Esophagus muscularis mucosa (tissue), 4 donors: Measurements from ENCODE around the gene TMEM115. TPM values are rescaled to one million over a fixed set of nuclear protein-coding genes. Genes with fewer than 3 reads are reported as not detected.

Experiments used
- DNase-seq: peaks from one replicate; pipeline ENCODE4 v3.0.0-alpha.2; 2017; ENCODE audit errors: extremely low spot score
- H3K27ac ChIP-seq, 4 donors: fragments of 200-600 bp; sonication (generic); replicated peaks in 1 of 4; 1 replicate in 3 of 4; 2 replicates in 1 of 4; pipeline ENCODE4 v1.5.1; 2016 to 2019; ENCODE audit warnings: mild to moderate bottlenecking in 1 of 4
- H3K27me3 ChIP-seq, 4 donors: fragments of 200-600 bp; sonication (generic); one replicate each; pipeline versions ENCODE4 v1.5.1 to v1.6.0; 2016 to 2019
- H3K36me3 ChIP-seq, 4 donors: fragments of 200-600 bp; sonication (generic); one replicate each; pipeline ENCODE4 v1.5.1; 2016 to 2019
- H3K4me1 ChIP-seq, 4 donors: fragments of 200-600 bp; sonication (generic); one replicate each; pipeline ENCODE4 v1.5.1; 2016 to 2019
- H3K4me3 ChIP-seq, 4 donors: fragments of 200-600 bp; sonication (generic); 1 replicate in 2 of 4; 2 replicates in 2 of 4; pipeline ENCODE4 v1.5.1; 2016 to 2019; ENCODE audit warnings: mild to moderate bottlenecking in 4 of 4, moderate library complexity in 1 of 4
- H3K9me3 ChIP-seq, 4 donors: fragments of 200-600 bp; sonication (generic); 1 replicate in 3 of 4; 2 replicates in 1 of 4; pipeline ENCODE4 v1.5.1; 2016 to 2019
- CTCF ChIP-seq, 3 experiments: fragments of 200-600 bp in 2 of 3; fragments of 450-650 bp in 1 of 3; sonication (generic) in 2 of 3; IDR thresholded peaks; one replicate each; pipeline ENCODE4 v1.5.1; 2017 to 2019; ENCODE audit warnings: antibody characterized with exemption in 3 of 3, mild to moderate bottlenecking in 2 of 3, moderate library complexity in 1 of 3
- EP300 ChIP-seq: sonication (generic); formaldehyde crosslinking; IDR thresholded peaks from one replicate; pipeline ENCODE4 v1.6.1; 2017; ENCODE audit warnings: antibody characterized with exemption
- POLR2A ChIP-seq: fragments of 450-650 bp; IDR thresholded peaks from one replicate; pipeline ENCODE4 v1.6.1; 2017; ENCODE audit warnings: antibody characterized with exemption, moderate library complexity, mild to moderate bottlenecking, low read depth
- POLR2AphosphoS5 ChIP-seq, 2 donors: sonication (generic); formaldehyde crosslinking; IDR thresholded peaks; one replicate each; pipeline ENCODE4 v1.6.1; 2017; ENCODE audit warnings: antibody characterized with exemption in 2 of 2
- WGBS: methylation state at CpG from one replicate; pipeline ENCODE4 v1.1.5; 2018; 5-methylcytosine and 5-hydroxymethylcytosine counted together
- intact Hi-C: fragments of 100-400 bp; cut with DNase I; formaldehyde crosslinking; loops from one replicate; pipeline ENCODE4 v1.15.1; 2023
- total RNA-seq, 4 donors: library from RNA; depleted of rRNA; stranded (reverse); fragments of >200 nt; gene quantifications; one replicate each; pipeline versions ENCODE4 v1.1.0 to v1.2.1, GENCODE V29; 2016

Gene TMEM115
- total RNA-seq, 4 donors from 2014 or later, result 37.0 to 85.6 (median 66.3) TPM

DNA sequence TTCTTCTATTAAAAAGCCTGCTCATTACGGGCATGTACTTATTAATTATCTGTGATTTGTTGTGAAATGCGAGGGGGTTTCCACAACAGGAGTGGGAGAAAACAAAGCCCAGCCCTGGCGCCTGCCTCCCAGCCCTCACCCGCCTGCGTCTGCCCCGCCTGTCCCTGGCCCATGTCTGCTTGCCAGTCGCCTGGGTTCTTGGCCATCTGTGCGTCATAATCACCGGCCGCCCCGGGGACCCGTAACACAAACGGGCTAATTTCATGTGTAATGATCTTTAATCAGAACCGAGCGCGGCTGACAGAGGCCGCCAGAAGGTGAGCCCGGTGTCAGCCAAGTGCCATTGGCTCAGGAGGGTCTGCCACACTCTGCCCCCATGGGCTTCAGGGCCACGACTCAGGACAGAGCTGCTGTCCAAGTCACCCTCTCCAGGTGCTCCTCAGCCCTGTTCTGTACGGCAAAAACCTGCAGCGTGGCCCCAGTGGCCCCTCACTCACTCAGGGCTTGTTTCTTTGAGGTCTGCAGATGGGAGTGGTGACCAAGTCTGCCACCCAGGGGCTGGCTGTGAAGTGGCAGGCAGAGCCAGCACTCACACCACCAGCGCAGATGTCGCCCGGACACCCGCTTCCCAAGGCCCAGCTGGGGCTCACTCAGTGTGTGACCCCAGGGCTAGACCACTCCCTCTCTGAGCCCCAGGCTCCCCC is 28.8 kb upstream of the TMEM115 start:
- Histone ChIP-seq H3K27ac (no peak overlapping the region), H3K9me3 (no peaks in the 10 kb centered on the region), H3K36me3 (no peaks in the 10 kb centered on the region), H3K4me1 (peaks cover 6 to 21% (median 11%) of the 10 kb centered on the region in 4 donors), H3K4me3 (no peak overlapping the region), H3K27me3 (no peaks in the 10 kb centered on the region)
- TF ChIP-seq EP300, result no peak
- TF ChIP-seq POLR2A, result no peak
- TF ChIP-seq POLR2AphosphoS5 (IDR thresholded peaks at IDR 0.05), result no peak
- no peak for TF ChIP-seq CTCF (IDR thresholded peaks at IDR 0.05)
- WGBS, result 91% methylated on average over 14 of the region's 25 CpGs
- DNase-seq, result no peak
- intact Hi-C loops, result no loop called here

- H3K4me3 ChIP-seq, result no peak overlapping the region
- no peak overlapping the region for H3K27ac ChIP-seq
- 84% methylated on average over 13 of the region's 13 CpGs for WGBS
- no peaks in the 10 kb centered on the region for H3K36me3 ChIP-seq
- peaks cover under 1 to 6% (median 3%) of the 10 kb centered on the region in 4 donors for H3K4me1 ChIP-seq
- DNase-seq, result no peak
- intact Hi-C loops, result no loop called here
- H3K27me3 ChIP-seq, result no peaks in the 10 kb centered on the region
- TF ChIP-seq EP300 (no peak), CTCF (IDR thresholded peaks at IDR 0.05) (no peak), POLR2AphosphoS5 (IDR thresholded peaks at IDR 0.05) (no peak), POLR2A (no peak)
- no peaks in the 10 kb centered on the region for H3K9me3 ChIP-seq
Measured at GRCh38 chr3:50385754-50386153, 26.4 kb upstream of the TMEM115 start.

DNA sequence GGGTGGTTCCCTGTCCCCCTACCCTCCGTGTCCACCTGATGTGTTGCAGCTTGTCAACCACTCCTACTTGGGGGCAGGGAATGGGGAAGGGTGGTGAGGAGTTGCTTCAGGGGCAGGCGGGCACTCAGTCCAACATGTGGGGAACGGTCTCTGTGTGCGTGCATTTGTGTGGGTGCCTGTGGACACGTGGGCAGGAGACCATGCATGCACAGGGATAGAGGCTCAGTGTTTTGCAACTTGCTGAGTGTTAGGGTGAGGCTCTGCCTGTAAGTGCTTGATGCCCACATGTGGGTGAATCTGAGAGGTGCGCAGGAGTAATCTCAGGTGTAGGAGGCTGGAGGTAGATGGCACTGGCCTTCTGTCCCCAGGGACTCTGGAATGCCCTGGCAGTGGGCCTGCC is 24.4 kb upstream of the TMEM115 start:
- Histone ChIP-seq H3K9me3 (no peaks in the 10 kb centered on the region), H3K4me1 (no peaks in the 10 kb centered on the region), H3K36me3 (no peaks in the 10 kb centered on the region), H3K27ac (no peak overlapping the region), H3K4me3 (no peak overlapping the region), H3K27me3 (no peaks in the 10 kb centered on the region)
- DNase-seq, result no peak
- TF ChIP-seq POLR2AphosphoS5 (IDR thresholded peaks at IDR 0.05), result no peak
- TF ChIP-seq EP300, result no peak
- 87% methylated on average over 6 of the region's 6 CpGs for WGBS
- intact Hi-C loops, result no loop called here

GRCh38 chr3:50382722-50383121 is 23.4 kb upstream of the TMEM115 start:
- Histone ChIP-seq H3K36me3 (no peaks in the 10 kb centered on the region), H3K4me1 (no peaks in the 10 kb centered on the region), H3K27ac (no peak overlapping the region), H3K27me3 (no peaks in the 10 kb centered on the region), H3K4me3 (no peak overlapping the region), H3K9me3 (no peaks in the 10 kb centered on the region)
- DNase-seq, result no peak
- WGBS, result 83% methylated on average over 12 of the region's 12 CpGs
- no peak for TF ChIP-seq EP300
- no peak for TF ChIP-seq POLR2A
- no peak for TF ChIP-seq POLR2AphosphoS5 (IDR thresholded peaks at IDR 0.05)
- TF ChIP-seq CTCF (IDR thresholded peaks at IDR 0.05), result no peak
- intact Hi-C loops, result no loop called here

DNA sequence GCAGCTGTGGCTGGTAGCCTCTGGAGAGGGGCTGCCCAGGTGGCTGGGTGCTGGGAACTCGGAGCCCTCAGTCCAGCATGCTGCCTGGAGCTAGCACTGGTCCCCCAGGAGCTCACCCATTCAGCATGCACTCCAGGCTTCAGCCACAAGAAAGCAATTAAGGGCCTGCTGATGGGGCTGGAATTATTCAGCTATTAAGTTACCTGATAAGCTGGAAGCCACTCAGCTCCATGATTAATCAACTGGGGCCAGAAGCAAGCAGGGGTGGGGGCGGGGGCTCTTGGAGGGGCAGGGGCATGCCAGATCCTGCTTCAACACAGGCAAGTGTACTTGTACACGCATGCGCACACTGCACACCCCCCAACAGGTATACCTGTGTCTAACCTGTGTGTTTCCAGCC is 22.1 kb upstream of the TMEM115 start:
- no peaks in the 10 kb centered on the region for H3K4me1 ChIP-seq
- TF ChIP-seq POLR2A, result no peak
- TF ChIP-seq CTCF (IDR thresholded peaks at IDR 0.05), result no peak
- no peak for TF ChIP-seq EP300
- no peak for TF ChIP-seq POLR2AphosphoS5 (IDR thresholded peaks at IDR 0.05)
- H3K9me3 ChIP-seq, result no peaks in the 10 kb centered on the region
- H3K36me3 ChIP-seq, result no peaks in the 10 kb centered on the region
- intact Hi-C loops, result no loop called here
- no peaks in the 10 kb centered on the region for H3K27me3 ChIP-seq
- 87% methylated on average over 4 of the region's 4 CpGs for WGBS
- no peak for DNase-seq
- no peak overlapping the region for H3K4me3 ChIP-seq
- H3K27ac ChIP-seq, result no peak overlapping the region
